Measurements from ENCODE around the gene LDB2.

LDB2 gene

GRCh38 chr4:16684097-16684496 is 214.3 kb downstream of the LDB2 start:
- no peak for DNase-seq (ENCODE audit: low read depth)
- H3K4me3 ChIP-seq (ENCODE audit: low read depth, low read length), result no peak overlapping the region
- TF ChIP-seq CTCF (IDR thresholded peaks at IDR 0.05; ENCODE audit: low read depth, low read length) (no peak), POLR2A (IDR thresholded peaks at IDR 0.05; ENCODE audit: extremely low read depth, insufficient read length) (no peak), MYC (IDR thresholded peaks at IDR 0.05; ENCODE audit: low read depth, low read length) (no peak), MAX (IDR thresholded peaks at IDR 0.05; ENCODE audit: low read depth, low read length) (no peak)

GRCh38 chr4:16682975-16683374 is 215.5 kb downstream of the LDB2 start:
- no peak overlapping the region for H3K4me3 ChIP-seq (ENCODE audit: low read depth, low read length)
- TF ChIP-seq MAX (IDR thresholded peaks at IDR 0.05; ENCODE audit: low read depth, low read length) (no peak), CTCF (IDR thresholded peaks at IDR 0.05; ENCODE audit: low read depth, low read length) (no peak), MYC (IDR thresholded peaks at IDR 0.05; ENCODE audit: low read depth, low read length) (no peak), POLR2A (IDR thresholded peaks at IDR 0.05; ENCODE audit: extremely low read depth, insufficient read length) (no peak)
- no peak for DNase-seq (ENCODE audit: low read depth)

- DNase-seq (ENCODE audit: low read depth), result no peak
- H3K4me3 ChIP-seq (ENCODE audit: low read depth, low read length), result no peak overlapping the region
- no peak for TF ChIP-seq MAX (IDR thresholded peaks at IDR 0.05; ENCODE audit: low read depth, low read length)
- TF ChIP-seq MYC (IDR thresholded peaks at IDR 0.05; ENCODE audit: low read depth, low read length), result no peak
- TF ChIP-seq CTCF (IDR thresholded peaks at IDR 0.05; ENCODE audit: low read depth, low read length), result no peak
- TF ChIP-seq POLR2A (IDR thresholded peaks at IDR 0.05; ENCODE audit: extremely low read depth, insufficient read length), result no peak
These were observed 221.2 kb downstream of the LDB2 start for GRCh38 chr4:16677001-16677944.

GRCh38 chr4:16676230-16676770 is 222.1 kb downstream of the LDB2 start:
- H3K4me3 ChIP-seq (ENCODE audit: low read depth, low read length), result no peak overlapping the region
- TF ChIP-seq CTCF (IDR thresholded peaks at IDR 0.05; ENCODE audit: low read depth, low read length) (no peak), MAX (IDR thresholded peaks at IDR 0.05; ENCODE audit: low read depth, low read length) (no peak), POLR2A (IDR thresholded peaks at IDR 0.05; ENCODE audit: extremely low read depth, insufficient read length) (no peak), MYC (IDR thresholded peaks at IDR 0.05; ENCODE audit: low read depth, low read length) (no peak)
- no peak for DNase-seq (ENCODE audit: low read depth)

- DNase-seq (ENCODE audit: low read depth), result no peak
- no peak for TF ChIP-seq CTCF (IDR thresholded peaks at IDR 0.05; ENCODE audit: low read depth, low read length)
- TF ChIP-seq MYC (IDR thresholded peaks at IDR 0.05; ENCODE audit: low read depth, low read length), result no peak
- TF ChIP-seq MAX (IDR thresholded peaks at IDR 0.05; ENCODE audit: low read depth, low read length), result no peak
- TF ChIP-seq POLR2A (IDR thresholded peaks at IDR 0.05; ENCODE audit: extremely low read depth, insufficient read length), result no peak
- H3K4me3 ChIP-seq (ENCODE audit: low read depth, low read length), result no peak overlapping the region
These were observed 224.4 kb downstream of the LDB2 start for GRCh38 chr4:16674082-16674481.
